ENCODE results near the gene LAPTM4A.

GRCh38 chr2:20095469-20095868 lies 44.0 kb upstream of the LAPTM4A start:
- TF ChIP-seq CTCF (IDR thresholded peaks at IDR 0.05; ENCODE audit: low read length) (no peak), EZH2 (IDR thresholded peaks at IDR 0.05; ENCODE audit: borderline replicate concordance, low read length) (no peak)
